Sigmoid colon (tissue), 7 donors: ENCODE results near the gene PLA2G6. TPM values are rescaled to one million over a fixed set of nuclear protein-coding genes. Genes with fewer than 3 reads are reported as not detected.
A peak's percentile ranks its signal among the peaks of the same experiment; 100 is the strongest.

ENCODE experiments used
- DNase-seq: peaks from one replicate; pipeline ENCODE4 v3.0.0-alpha.2; 2019
- H3K27ac ChIP-seq, 4 donors: fragments of 200-600 bp; sonication (generic); one replicate each; pipeline ENCODE4 v1.5.1; 2016 to 2019; ENCODE audit warnings: mild to moderate bottlenecking in 1 of 4
- H3K27me3 ChIP-seq, 3 donors: fragments of 200-600 bp; sonication (generic); one replicate each; pipeline ENCODE4 v1.5.1; 2019; ENCODE audit warnings: mild to moderate bottlenecking in 1 of 3
- H3K36me3 ChIP-seq, 4 donors: fragments of 200-600 bp; sonication (generic); one replicate each; pipeline ENCODE4 v1.5.1; 2016 to 2019
- H3K4me1 ChIP-seq, 4 donors: fragments of 200-600 bp; sonication (generic); one replicate each; pipeline ENCODE4 v1.5.1; 2017 to 2019
- H3K4me3 ChIP-seq, 4 donors: fragments of 200-600 bp; sonication (generic); one replicate each; pipeline ENCODE4 v1.5.1; 2017 to 2019; ENCODE audit warnings: mild to moderate bottlenecking in 2 of 4, moderate library complexity in 1 of 4
- H3K9me3 ChIP-seq, 4 donors: fragments of 200-600 bp in 3 of 4; sonication (generic) in 3 of 4; one replicate each; pipeline versions ENCODE4 v1.5.1 to v1.6.1; 2013 to 2019
- CTCF ChIP-seq, 4 experiments: fragments of 450-650 bp in 3 of 4; fragments of 200-600 bp in 1 of 4; IDR thresholded peaks; one replicate each; pipeline ENCODE4 v1.5.1; 2016 to 2019; ENCODE audit warnings: antibody characterized with exemption in 4 of 4, mild to moderate bottlenecking in 3 of 4, moderate library complexity in 2 of 4
- EP300 ChIP-seq, 4 donors: sonication (generic); formaldehyde crosslinking; IDR thresholded peaks; one replicate each; pipeline ENCODE4 v1.6.1; 2017; ENCODE audit warnings: antibody characterized with exemption in 4 of 4
- POLR2A ChIP-seq, 2 donors: fragments of 450-650 bp; IDR thresholded peaks; one replicate each; pipeline ENCODE4 v1.6.1; 2016; ENCODE audit warnings: antibody characterized with exemption in 2 of 2, mild to moderate bottlenecking in 2 of 2, moderate library complexity in 2 of 2
- POLR2AphosphoS5 ChIP-seq, 4 donors: sonication (generic); formaldehyde crosslinking; IDR thresholded peaks; one replicate each; pipeline ENCODE4 v1.6.1; 2017; ENCODE audit warnings: antibody characterized with exemption in 4 of 4
- WGBS, 2 donors: extraction: QIAGEN DNeasy Blood & Tissue Kit; methylation state at CpG; one replicate each; pipeline ENCODE4 v1.1.7; 2013; 5-methylcytosine and 5-hydroxymethylcytosine counted together
- intact Hi-C: fragments of 100-400 bp; cut with DNase I; formaldehyde crosslinking; loops from one replicate; pipeline ENCODE4 v1.15.1; 2023
- polyA plus RNA-seq, 3 donors: library from polyadenylated mRNA; stranded (reverse); fragments of 200-250 nt; gene quantifications; one replicate each; pipeline ENCODE4 v1.2.3, GENCODE V29; 2013
- total RNA-seq, 4 donors: library from RNA; depleted of rRNA; stranded (reverse); fragments of >200 nt; gene quantifications; one replicate each; pipeline ENCODE4 v1.1.0, GENCODE V29; 2016
- donor health status: healthy with polysubstance abuse.
- donor health status: Bipolar disorder and iron deficiency.
- donor health status: healthy.

The PLA2G6 gene
- total and polyA plus RNA-seq, 7 donors = 6.6 to 36.2 (median 19.4) TPM

- no peak overlapping the region for H3K4me3 ChIP-seq
- H3K27me3 ChIP-seq = no peaks in the 10 kb centered on the region
- H3K36me3 ChIP-seq = peaks cover 0 to 3% (median 0%) of the 10 kb centered on the region in 4 donors
- no peaks in the 10 kb centered on the region for H3K9me3 ChIP-seq
- intact Hi-C loops = loop anchor here (10.0 kb wide), 1 partner anchor 99 kb away; no protein-coding TSS in a partner anchor
- TF ChIP-seq EP300 (IDR thresholded peaks at IDR 0.05) = no peak
- no peak for TF ChIP-seq POLR2A (IDR thresholded peaks at IDR 0.05)
- TF ChIP-seq POLR2AphosphoS5 (IDR thresholded peaks at IDR 0.05) = no peak
- no peak for TF ChIP-seq CTCF (IDR thresholded peaks at IDR 0.05)
- 96 to 97% methylated on average over 31 of the region's 31 CpGs for WGBS, 2 donors
- H3K27ac ChIP-seq = no peak overlapping the region
- peaks cover 0 to 9% (median 4%) of the 10 kb centered on the region in 4 donors for H3K4me1 ChIP-seq
- peak; percentile 59 for DNase-seq
Measured at GRCh38 chr22:38115423-38116205, 66.0 kb downstream of the PLA2G6 start.

GRCh38 chr22:38114484-38115398, 66.9 kb downstream of the PLA2G6 start:
- DNase-seq = peak; percentile 91

GRCh38 chr22:38112381-38112780, 69.2 kb downstream of the PLA2G6 start:
- intact Hi-C loops = loop anchor here (10.0 kb wide), 1 partner anchor 102 kb away; no protein-coding TSS in a partner anchor
- 17 to 80% methylated on average over 22 of the region's 22 CpGs for WGBS, 2 donors
- Histone ChIP-seq H3K27me3 (no peaks in the 10 kb centered on the region), H3K4me3 (no peak overlapping the region), H3K4me1 (peaks cover 0 to 9% (median 4%) of the 10 kb centered on the region in 4 donors), H3K9me3 (no peaks in the 10 kb centered on the region), H3K27ac (no peak overlapping the region), H3K36me3 (peaks cover 0 to 3% (median 0%) of the 10 kb centered on the region in 4 donors)
- TF ChIP-seq EP300 (IDR thresholded peaks at IDR 0.05) (no peak), POLR2A (IDR thresholded peaks at IDR 0.05) (no peak), POLR2AphosphoS5 (IDR thresholded peaks at IDR 0.05) (no peak), CTCF (IDR thresholded peaks at IDR 0.05) (no peak)
- no peak for DNase-seq

More at GRCh38 chr22:38114484-38115398, 66.9 kb downstream of the PLA2G6 start:
- no peaks in the 10 kb centered on the region for H3K9me3 ChIP-seq
- intact Hi-C loops = loop anchor here (1.0 to 10.0 kb wide), 2 partner anchors 100 to 239 kb away; no protein-coding TSS in a partner anchor
- H3K4me1 ChIP-seq = peaks cover 0 to 9% (median 4%) of the 10 kb centered on the region in 4 donors
- H3K36me3 ChIP-seq = peaks cover 0 to 3% (median 0%) of the 10 kb centered on the region in 4 donors
- H3K27me3 ChIP-seq = no peaks in the 10 kb centered on the region
- no peak overlapping the region for H3K27ac ChIP-seq
- H3K4me3 ChIP-seq = no peak overlapping the region
- TF ChIP-seq CTCF (IDR thresholded peaks at IDR 0.05) = peak; percentile 53 to 97 (median 90)
- TF ChIP-seq POLR2AphosphoS5 (IDR thresholded peaks at IDR 0.05) = peak in 1 of 4 donors; percentile 16
- no peak for TF ChIP-seq EP300 (IDR thresholded peaks at IDR 0.05)
- TF ChIP-seq POLR2A (IDR thresholded peaks at IDR 0.05) = no peak
- WGBS, 2 donors = 55 to 58% methylated on average over 32 of the region's 32 CpGs

GRCh38 chr22:38111925-38112355, 69.7 kb downstream of the PLA2G6 start:
- Histone ChIP-seq H3K4me3 (no peak overlapping the region), H3K36me3 (peaks cover 0 to 3% (median 0%) of the 10 kb centered on the region in 4 donors), H3K4me1 (peaks cover 0 to 9% (median 4%) of the 10 kb centered on the region in 4 donors), H3K27me3 (no peaks in the 10 kb centered on the region), H3K27ac (no peak overlapping the region), H3K9me3 (no peaks in the 10 kb centered on the region)
- 37 to 77% methylated on average over 11 of the region's 11 CpGs for WGBS, 2 donors
- DNase-seq = no peak
- TF ChIP-seq POLR2A (IDR thresholded peaks at IDR 0.05) (no peak), EP300 (IDR thresholded peaks at IDR 0.05) (no peak), CTCF (IDR thresholded peaks at IDR 0.05) (no peak)
- intact Hi-C loops = loop anchor here (10.0 kb wide), 1 partner anchor 103 kb away; no protein-coding TSS in a partner anchor
